ENCODE data around the gene MXRA7.
"Not testable (repeated sequence)": the region's sequence is repeated elsewhere in the genome, so short reads cannot be mapped to it uniquely, and the experiment has no call there.

The MXRA7 gene

DNA sequence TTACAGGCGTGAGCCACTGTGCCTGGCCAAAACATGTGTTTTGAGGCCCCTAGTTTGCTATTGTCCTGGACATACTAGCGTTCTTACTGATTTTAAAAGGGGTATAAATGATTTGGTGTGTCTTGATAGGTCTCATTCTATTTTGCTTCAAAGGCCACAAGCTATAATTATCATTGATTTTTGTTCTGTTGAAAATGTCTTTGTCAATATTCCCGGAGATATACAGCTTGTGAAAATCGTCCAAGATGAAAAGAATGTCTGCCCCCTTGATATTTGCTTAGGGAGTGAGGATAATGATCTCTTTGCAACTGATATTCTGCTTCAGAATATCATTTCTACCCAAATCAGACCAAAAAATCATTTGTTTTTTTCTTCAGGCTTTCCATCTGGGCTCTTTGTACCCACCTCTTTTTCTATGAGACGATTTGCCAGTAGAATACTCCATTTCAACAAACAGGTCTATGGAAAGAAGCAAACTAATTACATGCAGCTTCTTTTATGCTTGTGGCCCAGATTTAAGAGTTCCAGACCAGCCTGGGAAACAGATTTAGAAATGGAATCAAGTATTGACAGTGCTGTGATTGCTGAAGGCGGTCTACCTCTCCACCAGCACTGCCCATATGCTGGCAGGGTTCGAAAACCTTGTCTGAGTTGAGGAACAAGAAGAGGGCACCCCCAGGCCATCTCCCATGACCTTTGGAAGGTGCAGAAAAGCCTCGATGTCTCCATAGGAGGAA is 53.1 kb downstream of the MXRA7 start:
- peaks cover 20% of the 10 kb centered on the region for H3K4me1 Mint-ChIP-seq (ENCODE audit: low read depth)
- H3K4me3 Mint-ChIP-seq: no peak overlapping the region
- H3K36me3 Mint-ChIP-seq (ENCODE audit: low read depth): no peaks in the 10 kb centered on the region
- no peak overlapping the region for H3K27ac Mint-ChIP-seq
- H3K27me3 Mint-ChIP-seq (ENCODE audit: low read depth): peaks cover 6% of the 10 kb centered on the region
- H3K9me3 Mint-ChIP-seq: no peaks in the 10 kb centered on the region
- DNase-seq (ENCODE audit: low spot score): no peak

DNA sequence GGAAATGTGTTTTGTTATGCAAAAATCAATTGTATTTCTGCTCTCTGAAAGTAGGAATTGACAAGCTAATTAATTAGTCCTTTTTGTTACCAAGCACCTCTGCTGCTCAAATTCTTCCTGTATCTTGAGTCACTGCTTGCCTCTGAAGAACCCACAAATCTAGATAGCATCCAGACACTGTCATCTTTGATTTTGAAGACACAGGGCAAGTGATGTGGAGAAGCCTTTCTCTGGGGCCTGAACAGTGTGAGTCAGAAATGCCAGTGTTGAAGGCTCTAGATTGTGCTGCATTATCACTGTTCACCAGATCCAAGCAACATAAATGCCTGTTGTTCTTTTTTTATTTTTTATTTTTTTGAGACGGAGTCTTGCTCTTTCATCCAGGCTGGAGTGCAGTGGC is 56.4 kb downstream of the MXRA7 start:
- no peak for DNase-seq (ENCODE audit: low spot score)
- H3K27ac Mint-ChIP-seq: no peak overlapping the region
- no peak overlapping the region for H3K4me3 Mint-ChIP-seq
- peaks cover 5% of the 10 kb centered on the region for H3K9me3 Mint-ChIP-seq
- no peaks in the 10 kb centered on the region for H3K36me3 Mint-ChIP-seq (ENCODE audit: low read depth)
- H3K27me3 Mint-ChIP-seq (ENCODE audit: low read depth): peaks cover 5% of the 10 kb centered on the region
- peaks cover 8% of the 10 kb centered on the region for H3K4me1 Mint-ChIP-seq (ENCODE audit: low read depth)

DNA sequence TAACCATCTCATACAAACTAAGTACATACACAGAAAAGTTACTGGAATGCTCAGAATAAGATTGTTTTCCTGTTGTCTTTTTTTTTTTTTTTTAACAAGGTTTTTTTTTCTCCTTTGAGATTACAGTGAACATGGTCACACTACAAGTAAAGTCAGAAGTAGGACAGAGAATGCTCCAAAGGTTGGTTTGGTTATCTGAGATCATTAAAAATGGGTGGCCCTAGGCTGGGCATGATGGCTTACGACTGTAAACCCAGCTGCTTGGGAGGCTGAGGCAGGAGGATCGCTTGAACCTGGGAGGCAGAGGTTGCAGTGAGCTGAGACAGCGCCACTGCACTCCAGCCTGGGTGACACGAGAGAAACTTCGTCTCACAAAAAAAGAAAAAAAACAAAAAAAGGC is 60.3 kb downstream of the MXRA7 start:
- H3K4me1 Mint-ChIP-seq (ENCODE audit: low read depth): peaks cover 3% of the 10 kb centered on the region
- H3K9me3 Mint-ChIP-seq: peaks cover 15% of the 10 kb centered on the region
- peaks cover 12% of the 10 kb centered on the region for H3K27me3 Mint-ChIP-seq (ENCODE audit: low read depth)
- no peak overlapping the region for H3K27ac Mint-ChIP-seq
- H3K36me3 Mint-ChIP-seq (ENCODE audit: low read depth): no peaks in the 10 kb centered on the region
- no peak overlapping the region for H3K4me3 Mint-ChIP-seq
- no peak for DNase-seq (ENCODE audit: low spot score)

DNA sequence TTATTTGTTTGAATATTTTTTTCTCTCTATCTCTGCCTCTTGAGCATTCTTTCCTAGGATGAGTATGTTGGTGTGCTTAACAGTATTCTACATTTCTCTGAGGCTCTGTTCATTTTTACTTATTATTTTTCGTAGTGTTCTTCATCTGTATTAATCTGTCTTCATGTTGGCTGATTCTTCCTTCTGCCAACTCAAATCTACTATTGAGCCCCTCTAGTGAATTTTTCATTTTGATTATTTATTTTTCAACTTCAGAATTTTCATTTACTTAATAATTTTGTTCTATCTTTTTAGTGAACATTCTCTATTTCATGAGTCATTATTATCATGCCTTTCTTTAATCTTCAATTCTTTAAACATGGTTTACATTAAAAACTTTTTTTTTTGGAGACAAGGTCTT is 64.1 kb downstream of the MXRA7 start:
- Mint-ChIP-seq H3K4me1 (ENCODE audit: low read depth) (peaks cover 10% of the 10 kb centered on the region), H3K27me3 (ENCODE audit: low read depth) (peaks cover 7% of the 10 kb centered on the region), H3K36me3 (ENCODE audit: low read depth) (no peaks in the 10 kb centered on the region), H3K9me3 (peaks cover 10% of the 10 kb centered on the region), H3K27ac (no peak overlapping the region), H3K4me3 (no peak overlapping the region)
- no peak for DNase-seq (ENCODE audit: low spot score)

DNA sequence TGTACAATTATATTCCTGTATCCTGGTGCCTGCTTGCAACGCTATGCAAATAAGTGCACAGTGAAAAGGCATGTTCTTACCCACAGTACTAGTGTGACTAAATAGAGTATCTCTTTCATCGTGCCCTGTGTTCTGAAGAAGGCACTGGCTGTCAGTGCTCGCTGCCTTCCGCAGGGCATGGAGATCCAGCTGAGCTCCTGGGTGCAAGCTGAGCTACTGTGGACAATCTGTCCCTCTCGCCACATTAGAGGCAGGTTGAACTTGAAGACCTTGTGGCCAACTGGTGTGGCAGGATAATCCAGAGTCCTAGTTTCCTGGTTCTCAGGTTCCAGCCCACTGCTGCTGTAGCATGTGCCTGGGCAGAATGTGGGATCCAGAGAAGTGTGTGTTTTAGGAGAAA is 65.3 kb downstream of the MXRA7 start:
- Mint-ChIP-seq H3K4me1 (ENCODE audit: low read depth) (peaks cover 10% of the 10 kb centered on the region), H3K9me3 (peaks cover 10% of the 10 kb centered on the region), H3K36me3 (ENCODE audit: low read depth) (no peaks in the 10 kb centered on the region), H3K27me3 (ENCODE audit: low read depth) (peaks cover 11% of the 10 kb centered on the region), H3K27ac (no peak overlapping the region), H3K4me3 (no peak overlapping the region)
- DNase-seq (ENCODE audit: low spot score): no peak

DNA sequence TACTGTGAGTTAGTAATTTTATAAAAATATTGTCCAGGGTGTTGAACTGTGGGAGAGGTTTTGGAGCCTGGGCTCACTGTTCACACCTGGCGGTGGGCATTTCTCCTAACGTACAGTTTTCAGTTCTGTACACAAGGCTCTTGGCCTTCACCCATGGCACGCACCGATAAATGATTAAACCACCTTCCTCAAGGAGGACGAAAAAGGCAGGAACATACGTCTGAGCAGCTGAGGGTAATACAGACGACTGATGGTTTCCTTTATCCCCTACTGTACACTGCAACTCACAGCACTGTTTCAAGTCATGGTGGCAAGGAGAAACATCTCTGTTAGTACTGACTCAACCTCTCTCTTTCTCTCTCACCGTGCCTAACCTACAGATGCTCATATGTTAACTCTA is 65.8 kb downstream of the MXRA7 start:
- Mint-ChIP-seq H3K36me3 (ENCODE audit: low read depth) (no peaks in the 10 kb centered on the region), H3K27ac (no peak overlapping the region)

DNA sequence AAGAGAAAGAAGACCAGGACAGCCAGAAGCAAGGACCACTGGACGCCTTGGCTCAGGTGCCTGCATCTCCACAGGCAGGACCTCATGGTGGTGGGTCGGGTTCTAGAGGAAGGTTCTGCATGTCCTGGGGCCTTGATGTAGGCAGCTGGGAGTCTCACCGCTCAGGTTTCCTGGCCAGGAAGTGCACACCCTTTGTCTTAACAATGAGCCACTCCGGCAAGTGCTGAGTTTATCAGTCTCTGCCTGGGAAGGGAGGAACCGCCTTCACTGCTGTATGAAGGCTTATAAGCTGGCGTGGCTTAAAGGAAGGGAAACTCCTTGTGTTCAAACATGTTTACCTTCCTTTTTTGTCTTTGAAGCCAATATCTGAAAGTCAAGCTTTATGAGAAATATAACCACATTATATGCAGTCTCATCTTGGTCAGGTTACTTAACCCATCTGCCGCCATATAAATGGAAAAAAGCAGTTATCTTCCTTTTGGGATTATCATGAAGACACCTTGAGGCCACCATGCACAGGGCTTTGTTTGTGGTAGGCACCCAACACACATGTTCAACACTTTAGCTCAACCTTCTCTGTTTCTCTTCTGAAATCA is 67.1 kb downstream of the MXRA7 start, which contains the start of gene ST6GALNAC1:
ST6GALNAC1 (minus strand) TSS at position 205 of the 596 bp plus-strand sequence; CDS start at position 86, 119 bp downstream.
- H3K27me3 Mint-ChIP-seq (ENCODE audit: low read depth): peaks cover 13% of the 10 kb centered on the region
- H3K9me3 Mint-ChIP-seq: peaks cover 10% of the 10 kb centered on the region
- H3K36me3 Mint-ChIP-seq (ENCODE audit: low read depth): no peaks in the 10 kb centered on the region
- H3K4me3 Mint-ChIP-seq: peak within 1 kb of the TSS; percentile 49
- peaks cover 10% of the 10 kb centered on the region for H3K4me1 Mint-ChIP-seq (ENCODE audit: low read depth)
- no peak for DNase-seq (ENCODE audit: low spot score)
- peak within 1 kb of the TSS; percentile 8 for H3K27ac Mint-ChIP-seq

More for the DNA sequence above, 65.8 kb downstream of the MXRA7 start:
- DNase-seq (ENCODE audit: low spot score): no peak
- Mint-ChIP-seq H3K4me1 (ENCODE audit: low read depth) (peaks cover 10% of the 10 kb centered on the region), H3K4me3 (no peak overlapping the region), H3K9me3 (peaks cover 10% of the 10 kb centered on the region), H3K27me3 (ENCODE audit: low read depth) (peaks cover 11% of the 10 kb centered on the region)

DNA sequence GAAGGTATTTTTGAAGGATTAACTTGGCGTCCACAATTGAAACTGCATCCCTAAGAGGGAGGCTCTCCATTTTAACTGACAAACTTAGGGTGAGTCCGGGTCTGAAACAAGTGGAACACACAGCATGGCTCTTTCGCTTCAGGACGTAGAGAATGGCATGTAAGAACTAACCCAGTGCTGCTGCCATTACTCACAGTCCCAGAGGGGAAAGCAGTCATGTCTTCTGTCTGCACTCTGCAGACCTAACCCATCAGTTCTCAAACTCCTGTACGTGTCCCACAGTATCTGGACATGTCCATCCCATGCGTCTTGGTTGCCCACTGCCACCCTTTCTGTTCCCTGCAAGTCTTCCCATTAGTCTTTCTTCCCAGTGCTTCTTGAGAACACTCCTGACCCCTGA is 67.8 kb downstream of the MXRA7 start:
- DNase-seq (ENCODE audit: low spot score): no peak
- Mint-ChIP-seq H3K9me3 (peaks cover 10% of the 10 kb centered on the region), H3K36me3 (ENCODE audit: low read depth) (no peaks in the 10 kb centered on the region), H3K4me3 (peak overlapping the region; percentile 49), H3K27ac (peak overlapping the region; percentile 8), H3K4me1 (ENCODE audit: low read depth) (peaks cover 10% of the 10 kb centered on the region), H3K27me3 (ENCODE audit: low read depth) (peaks cover 13% of the 10 kb centered on the region)

DNA sequence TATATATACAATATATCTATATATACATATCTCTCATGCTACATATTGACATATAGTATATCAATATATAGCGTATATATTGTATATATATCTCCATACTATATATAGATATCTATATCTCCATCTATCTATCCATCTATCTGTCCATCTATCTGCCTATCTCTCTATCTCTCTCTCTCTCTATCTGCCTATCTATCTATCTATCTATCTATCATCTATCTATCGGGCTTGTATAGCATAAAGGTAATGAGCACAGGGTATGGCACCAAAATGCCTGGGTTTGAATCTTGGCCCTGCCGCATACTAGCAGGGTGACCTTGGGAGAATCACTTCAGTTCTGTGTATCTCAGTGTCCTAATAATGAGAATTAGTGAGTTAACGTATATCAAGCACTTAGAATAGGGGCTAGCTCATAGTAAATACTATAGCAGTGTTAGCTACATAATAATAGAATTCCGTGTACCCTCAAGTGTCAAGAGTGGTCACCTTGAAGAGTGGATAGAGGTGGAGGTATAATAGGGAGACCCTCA is 68.7 kb downstream of the MXRA7 start:
- no peak overlapping the region for H3K4me3 Mint-ChIP-seq
- H3K4me1 Mint-ChIP-seq (ENCODE audit: low read depth): peaks cover 10% of the 10 kb centered on the region
- no peaks in the 10 kb centered on the region for H3K36me3 Mint-ChIP-seq (ENCODE audit: low read depth)
- peaks cover 13% of the 10 kb centered on the region for H3K27me3 Mint-ChIP-seq (ENCODE audit: low read depth)
- H3K27ac Mint-ChIP-seq: no peak overlapping the region
- no peak for DNase-seq (ENCODE audit: low spot score)
- peaks cover 10% of the 10 kb centered on the region for H3K9me3 Mint-ChIP-seq

DNA sequence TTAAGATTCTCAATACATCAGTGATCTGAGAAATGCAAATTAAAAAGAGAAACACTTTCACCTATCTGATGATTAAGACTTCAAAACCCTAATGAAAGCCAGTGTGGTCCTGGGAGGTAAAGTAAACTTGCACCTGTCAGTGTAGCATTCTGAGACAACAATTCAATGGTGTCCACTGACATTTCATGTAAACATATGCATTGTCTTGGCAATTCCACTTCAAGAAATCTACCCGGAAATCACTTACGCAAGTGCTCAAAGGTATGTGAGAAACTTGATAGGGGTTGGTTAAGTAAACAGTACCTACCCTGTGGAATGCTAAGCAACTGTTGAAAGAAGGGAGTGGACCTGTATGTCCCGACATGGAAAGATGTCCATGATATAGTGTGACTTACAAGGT is 69.3 kb downstream of the MXRA7 start:
- H3K27ac Mint-ChIP-seq: no peak overlapping the region
- H3K9me3 Mint-ChIP-seq: peaks cover 7% of the 10 kb centered on the region
- peaks cover 10% of the 10 kb centered on the region for H3K4me1 Mint-ChIP-seq (ENCODE audit: low read depth)
- peaks cover 11% of the 10 kb centered on the region for H3K27me3 Mint-ChIP-seq (ENCODE audit: low read depth)
- DNase-seq (ENCODE audit: low spot score): no peak
- H3K4me3 Mint-ChIP-seq: no peak overlapping the region
- H3K36me3 Mint-ChIP-seq (ENCODE audit: low read depth): no peaks in the 10 kb centered on the region

DNA sequence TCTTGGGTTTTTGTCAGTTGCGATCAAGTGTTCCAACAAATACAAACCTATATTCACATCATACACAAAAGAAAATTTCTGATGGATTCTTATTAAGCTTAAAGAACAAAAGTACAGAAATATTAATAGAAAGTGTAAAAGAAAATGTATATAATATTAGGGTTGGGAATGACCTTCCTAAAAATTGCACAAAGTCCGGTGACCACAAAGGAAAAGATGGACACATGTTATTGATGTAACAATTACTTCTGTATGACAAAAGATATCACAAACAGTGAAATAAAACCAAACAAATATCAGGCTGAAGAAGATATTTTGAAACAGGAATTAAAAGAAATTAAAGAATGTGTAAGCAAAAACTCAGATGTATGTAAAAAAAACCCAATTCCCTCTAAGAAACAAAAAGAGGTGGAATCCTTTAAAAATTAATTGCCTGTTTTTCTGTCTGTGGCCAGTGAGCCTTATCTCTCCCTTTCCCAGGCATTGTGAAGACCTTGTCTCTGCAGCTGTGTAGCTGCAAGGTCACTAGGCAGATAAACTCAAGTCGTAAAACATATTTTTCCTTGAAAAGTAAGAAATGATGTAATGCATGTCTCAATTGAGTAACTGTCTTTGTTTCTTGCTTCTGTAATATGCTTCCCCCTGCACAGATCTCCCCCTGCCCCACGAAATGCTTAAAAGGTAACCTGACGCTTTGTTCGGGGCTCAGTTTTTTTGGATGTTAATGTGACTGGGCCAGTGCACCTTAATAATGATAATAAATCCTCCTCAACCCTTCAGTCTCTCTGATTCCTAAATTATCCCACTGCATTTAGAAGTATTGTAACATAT is 70.0 kb downstream of the MXRA7 start:
- DNase-seq (ENCODE audit: low spot score): no peak
- Mint-ChIP-seq H3K27me3 (ENCODE audit: low read depth) (peaks cover 6% of the 10 kb centered on the region), H3K36me3 (ENCODE audit: low read depth) (no peaks in the 10 kb centered on the region), H3K9me3 (no peaks in the 10 kb centered on the region), H3K4me1 (ENCODE audit: low read depth) (peaks cover 10% of the 10 kb centered on the region), H3K27ac (no peak overlapping the region), H3K4me3 (no peak overlapping the region)

DNA sequence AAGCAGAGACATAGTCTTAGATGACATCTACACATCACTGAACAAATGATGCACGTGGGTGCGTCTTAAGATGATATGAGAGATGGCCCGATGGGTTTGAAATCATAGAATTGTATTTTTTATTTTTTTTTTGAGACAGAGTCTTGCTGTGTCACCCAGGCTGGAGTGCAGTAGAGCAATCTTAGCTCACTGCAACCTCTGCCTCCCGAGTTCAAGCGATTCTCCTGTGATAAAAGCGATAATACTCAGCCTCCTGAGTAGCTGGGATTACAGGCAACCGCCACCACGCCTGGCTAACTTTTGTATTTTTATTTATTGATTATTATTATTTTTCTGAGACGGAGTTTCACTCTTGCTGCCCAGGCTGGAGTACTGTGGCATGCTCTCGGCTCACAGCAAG is 72.5 kb downstream of the MXRA7 start:
- peaks cover 3% of the 10 kb centered on the region for H3K4me1 Mint-ChIP-seq (ENCODE audit: low read depth)
- no peak overlapping the region for H3K4me3 Mint-ChIP-seq
- peaks cover 9% of the 10 kb centered on the region for H3K27me3 Mint-ChIP-seq (ENCODE audit: low read depth)

DNA sequence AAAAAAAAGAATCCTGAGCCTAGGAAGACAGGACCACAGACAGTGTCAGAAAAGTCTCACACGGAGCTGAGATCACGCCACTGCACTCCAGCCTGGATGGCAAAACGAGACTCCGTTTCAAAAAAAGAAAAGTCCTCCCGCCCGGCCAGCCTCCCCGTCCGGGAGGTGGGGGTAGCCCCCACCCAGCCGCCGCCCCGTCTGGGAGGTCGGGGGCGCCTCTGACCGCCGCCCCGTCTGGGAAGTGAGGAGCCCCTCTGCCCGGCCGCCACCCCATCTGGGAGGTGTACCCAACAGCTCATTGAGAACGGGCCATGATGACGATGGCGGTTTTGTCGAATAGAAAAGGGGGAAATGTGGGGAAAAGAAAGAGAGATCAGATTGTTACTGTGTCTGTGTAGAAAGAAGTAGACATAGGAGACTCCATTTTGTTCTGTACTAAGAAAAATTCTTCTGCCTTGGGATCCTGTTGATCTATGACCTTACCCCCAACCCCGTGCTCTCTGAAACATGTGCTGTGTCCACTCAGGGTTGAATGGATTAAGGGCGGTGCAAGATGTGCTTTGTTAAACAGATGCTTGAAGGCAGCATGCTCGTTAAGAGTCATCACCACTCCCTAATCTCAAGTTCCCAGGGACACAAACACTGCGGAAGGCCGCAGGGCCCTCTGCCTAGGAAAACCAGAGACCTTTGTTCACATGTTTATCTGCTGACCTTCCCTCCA is 74.1 kb downstream of the MXRA7 start:
- H3K4me3 Mint-ChIP-seq; H3K27me3 Mint-ChIP-seq (ENCODE audit: low read depth); H3K27ac Mint-ChIP-seq; H3K36me3 Mint-ChIP-seq (ENCODE audit: low read depth); DNase-seq (ENCODE audit: low spot score); H3K4me1 Mint-ChIP-seq (ENCODE audit: low read depth); H3K9me3 Mint-ChIP-seq: not testable (repeated sequence)

More for the DNA sequence above, 72.5 kb downstream of the MXRA7 start:
- no peaks in the 10 kb centered on the region for H3K9me3 Mint-ChIP-seq
- no peak for DNase-seq (ENCODE audit: low spot score)
- no peaks in the 10 kb centered on the region for H3K36me3 Mint-ChIP-seq (ENCODE audit: low read depth)
- no peak overlapping the region for H3K27ac Mint-ChIP-seq

All from T-helper 2 cell treated with Interferon-gamma antibody and Interleukin-4, amounts not matched to agents 5 μg/mL and 100 μg/mL, for 36 hours (primary cell).